HepG2 (cell line): ENCODE data around the gene FAM83G. TPM values are rescaled to one million over a fixed set of nuclear protein-coding genes. Genes with fewer than 3 reads are reported as not detected.
A peak's percentile ranks its signal among the peaks of the same experiment; 100 is the strongest.

ENCODE experiments used
- GZF1 ChIP-seq: sonication (generic); formaldehyde crosslinking; IDR thresholded peaks from 2 replicates; pipeline ENCODE4 v1.5.1; 2020; ENCODE audit warnings: mild to moderate bottlenecking, missing genetic modification reagents
- HNF1A ChIP-seq, 2 experiments: sonication (generic) in 1 of 2; formaldehyde crosslinking in 1 of 2; IDR thresholded peaks; 2 replicates each; pipeline versions ENCODE4 v1.4.0 to v1.6.1; 2016 to 2020; ENCODE audit warnings: borderline replicate concordance in 1 of 2, low read depth in 1 of 2, mild to moderate bottlenecking in 1 of 2, missing genetic modification reagents in 1 of 2
- KMT2A ChIP-seq: sonication (generic); formaldehyde crosslinking; IDR thresholded peaks from 2 replicates; pipeline ENCODE4 v1.4.0; 2020; ENCODE audit warnings: missing genetic modification reagents
- MAZ ChIP-seq, 2 experiments: sonication (generic) in 1 of 2; formaldehyde crosslinking in 1 of 2; IDR thresholded peaks; 2 replicates each; pipeline versions ENCODE4 v1.5.0 to v1.6.1; 2012 to 2020; ENCODE audit warnings: low read depth in 2 of 2, mild to moderate bottlenecking in 2 of 2, borderline replicate concordance in 1 of 2, improper control_type of control experiment in 1 of 2, low read length in 1 of 2, missing genetic modification reagents in 1 of 2, moderate library complexity in 1 of 2
- MED8 ChIP-seq: sonication (generic); formaldehyde crosslinking; IDR thresholded peaks from 2 replicates; pipeline ENCODE4 v1.8.1; 2023; ENCODE audit warnings: mild to moderate bottlenecking, missing genetic modification reagents; ENCODE audit not compliant: insufficient replicate concordance
- POGK ChIP-seq: sonication (generic); formaldehyde crosslinking; conservative IDR thresholded peaks from 2 replicates; pipeline ENCODE4 v1.8.0; 2022; ENCODE audit warnings: mild to moderate bottlenecking, moderate library complexity, missing genetic modification reagents
- ZNF251 ChIP-seq: sonication (generic); formaldehyde crosslinking; IDR thresholded peaks from 2 replicates; pipeline ENCODE4 v1.9.0; 2021; ENCODE audit warnings: mild to moderate bottlenecking, missing genetic modification reagents
- ZNF318 ChIP-seq: sonication (generic); formaldehyde crosslinking; IDR thresholded peaks from 2 replicates; pipeline ENCODE4 v1.4.0; 2020; ENCODE audit warnings: mild to moderate bottlenecking, missing genetic modification reagents
- ZNF496 ChIP-seq: sonication (generic); formaldehyde crosslinking; IDR thresholded peaks from 2 replicates; pipeline ENCODE4 v1.8.1; 2023; ENCODE audit warnings: mild to moderate bottlenecking, moderate library complexity, missing genetic modification reagents; ENCODE audit not compliant: insufficient replicate concordance
- ZNF549 ChIP-seq: sonication (generic); formaldehyde crosslinking; IDR thresholded peaks from 2 replicates; pipeline ENCODE4 v1.5.0; 2020; ENCODE audit warnings: missing genetic modification reagents
- ZNF850 ChIP-seq: sonication (generic); formaldehyde crosslinking; conservative IDR thresholded peaks from 2 replicates; pipeline ENCODE4 v1.9.0; 2021; ENCODE audit warnings: mild to moderate bottlenecking, missing genetic modification reagents
- ZSCAN31 ChIP-seq: sonication (generic); formaldehyde crosslinking; IDR thresholded peaks from 2 replicates; pipeline ENCODE4 v1.5.0; 2020; ENCODE audit warnings: low read depth, mild to moderate bottlenecking, missing genetic modification reagents
- polyA plus RNA-seq, 8 experiments: library from polyadenylated mRNA; depleted of rRNA in 3 of 8; stranded (reverse) in 7 of 8; unstranded in 1 of 8; fragments of >200 nt; fragmentation: Illumina TruSeq in 4 of 8; extraction: Trizol in 4 of 8; gene quantifications; 2 replicates each; pipeline versions ENCODE4 v1.2.1 to v1.2.3, GENCODE V29; 2011 to 2016; ENCODE audit warnings: low read depth in 4 of 8, missing spikeins in 1 of 8, mixed read lengths in 1 of 8; ENCODE audit not compliant: insufficient read depth in 1 of 8
- total RNA-seq, 5 experiments: library from RNA; depleted of rRNA; stranded (reverse); fragments of >200 nt; fragmentation: Illumina TruSeq; extraction: Trizol; gene quantifications; 2 replicates each; pipeline ENCODE4 v1.2.3, GENCODE V29; 2016; ENCODE audit warnings: low read depth in 1 of 5

Gene FAM83G
- total and polyA plus RNA-seq, 2 of the 13 experiments (the other 11 are each of a cell fraction or from before 2014, with no cell fraction given): 13.7 to 18.6 TPM

GRCh38 chr17:19003543-19004420, 782 bp downstream of the FAM83G start (continued):
- TF ChIP-seq ZNF251 (CRISPR knock-in tag) (no peak), POGK (CRISPR knock-in tag) (peak; percentile 58; the same call in 1 of the 2 replicates), MED8 (CRISPR knock-in tag) (peak; percentile 59), ZNF549 (CRISPR knock-in tag) (no peak), GZF1 (CRISPR knock-in tag) (no peak), ZNF318 (CRISPR knock-in tag) (no peak), ZNF496 (no peak), HNF1A (IDR thresholded peaks at IDR 0.05; ENCODE audit: low read depth) (no peak), HNF1A (CRISPR knock-in tag; IDR thresholded peaks at IDR 0.05; ENCODE audit: borderline replicate concordance) (no peak), KMT2A (CRISPR knock-in tag) (peak; percentile 45; the same call in 1 of the 2 replicates), ZSCAN31 (CRISPR knock-in tag) (peak; percentile 54; the same call in 1 of the 2 replicates), ZNF850 (CRISPR knock-in tag) (no peak), MAZ (IDR thresholded peaks at IDR 0.05; ENCODE audit: borderline replicate concordance, low read depth, low read length) (no peak), MAZ (CRISPR knock-in tag; IDR thresholded peaks at IDR 0.05; ENCODE audit: low read depth) (peak; percentile 25; the same call in 1 of the 2 replicates)
